HCT116 (cell line): Measurements from ENCODE around the gene PELO. TPM values are rescaled to one million over a fixed set of nuclear protein-coding genes. Genes with fewer than 3 reads are reported as not detected.
A peak's percentile ranks its signal among the peaks of the same experiment; 100 is the strongest.

Source experiments
- ATAC-seq: fragments of 200-7000 bp; cut with Tn5 transposase; 2 replicates; pipeline ENCODE4 v1.9.1; 2020; ENCODE audit warnings: mild to moderate bottlenecking, moderate library complexity
- BruUV-seq: library from RNA; stranded (reverse); fragments of 400-500 nt; replicated peaks from 2 replicates; lab custom pipeline; 2021; lab: Mats Ljungman, UMichigan
- CTCF ChIA-PET: fragments of 300-600 bp; sonication (Branson Sonifier 250); formaldehyde crosslinking; loops from one replicate; lab custom pipeline; 2021; ENCODE audit warnings: antibody characterized with exemption; lab: Charles Lee
- POLR2A ChIA-PET: fragments of 300-600, 350-600 bp; sonication (Branson Sonifier 250); formaldehyde crosslinking; loops from one replicate; lab custom pipeline; 2021; ENCODE audit warnings: antibody characterized with exemption; lab: Charles Lee
- RAD21 ChIA-PET, 2 experiments: fragments of 300-600 bp; sonication (Branson Sonifier 250); formaldehyde crosslinking; loops; one replicate each; lab custom pipeline; 2023; ENCODE audit warnings: low total read pairs in 2 of 2; ENCODE audit not compliant: uncharacterized antibody in 2 of 2, unreplicated experiment in 2 of 2, low non-redundant PET in 1 of 2; lab: Charles Lee
- DNase-seq: peaks from one replicate; pipeline ENCODE4 v3.0.0-alpha.2; 2010; ENCODE audit warnings: low read depth, low spot score
- H2AFZ ChIP-seq: fragments of 200-600 bp; shearing (Covaris generic), sonication (generic); 2 replicates; pipeline ENCODE4 v1.6.1; 2017; ENCODE audit warnings: low read depth, mixed run types, mixed read lengths, antibody characterized with exemption, low read length; ENCODE audit not compliant: poor library complexity, severe bottlenecking
- H3K27ac ChIP-seq: 2 replicates; pipeline ENCODE4 v1.5.1; 2012; ENCODE audit warnings: low read depth, low read length
- H3K27me3 ChIP-seq: fragments of 200-600 bp; sonication (generic); 2 replicates; pipeline ENCODE4 v1.6.1; 2016; ENCODE audit warnings: mixed run types, low read length, mixed read lengths; ENCODE audit not compliant: insufficient read depth
- H3K36me3 ChIP-seq, 2 experiments: fragments of 200-500 bp in 1 of 2; fragments of 200-600 bp in 1 of 2; sonication (Bioruptor generic) in 1 of 2; sonication (generic) in 1 of 2; 2 replicates each; pipeline versions ENCODE4 v1.5.1 to v1.6.1; 2014 to 2016; ENCODE audit warnings: low read length in 2 of 2, inconsistent platforms in 1 of 2, mixed read lengths in 1 of 2, mixed run types in 1 of 2; ENCODE audit not compliant: insufficient read depth in 2 of 2, control insufficient read depth in 1 of 2
- H3K4me1 ChIP-seq, 2 experiments: fragments of 200-600 bp in 1 of 2; sonication (generic) in 1 of 2; 2 replicates each; pipeline versions ENCODE4 v1.5.1 to v1.6.1; 2012 to 2017; ENCODE audit warnings: low read length in 2 of 2, inconsistent platforms in 1 of 2, mild to moderate bottlenecking in 1 of 2, mixed read lengths in 1 of 2, mixed run types in 1 of 2, moderate library complexity in 1 of 2; ENCODE audit not compliant: insufficient read depth in 2 of 2, control insufficient read depth in 1 of 2
- H3K4me2 ChIP-seq: fragments of 200-600 bp; sonication (generic); 2 replicates; pipeline ENCODE4 v1.6.1; 2017; ENCODE audit warnings: mixed run types, low read length, mixed read lengths
- H3K4me3 ChIP-seq, 2 experiments: fragments of 200-600 bp in 1 of 2; sonication (generic) in 1 of 2; replicated peaks in 1 of 2; 2 replicates each; pipeline ENCODE4 v1.5.1; 2011 to 2016; ENCODE audit warnings: low read length in 2 of 2, control low read depth in 1 of 2, low read depth in 1 of 2, mild to moderate bottlenecking in 1 of 2, mixed read lengths in 1 of 2, mixed run types in 1 of 2
- H3K79me2 ChIP-seq: fragments of 200-600 bp; sonication (generic); 2 replicates; pipeline ENCODE4 v1.6.1; 2017; ENCODE audit warnings: mild to moderate bottlenecking, mixed run types, low read length, moderate library complexity, mixed read lengths; ENCODE audit not compliant: insufficient read depth
- H3K9ac ChIP-seq: fragments of 200-600 bp; sonication (generic); 2 replicates; pipeline ENCODE4 v1.6.1; 2016; ENCODE audit warnings: low read length, mixed read lengths
- H3K9me2 ChIP-seq: fragments of 200-600 bp; sonication (generic), shearing (Covaris generic); 2 replicates; pipeline ENCODE4 v1.6.1; 2017; ENCODE audit warnings: mixed run types, mild to moderate bottlenecking, moderate library complexity; ENCODE audit not compliant: insufficient read depth
- H3K9me3 ChIP-seq, 2 experiments: fragments of 200-500 bp in 1 of 2; fragments of 200-600 bp in 1 of 2; sonication (Bioruptor generic) in 1 of 2; sonication (generic) in 1 of 2; 2 replicates each; pipeline ENCODE4 v1.6.1; 2014 to 2017; ENCODE audit warnings: low read length in 2 of 2, mixed read lengths in 2 of 2, inconsistent platforms in 1 of 2, low read depth in 1 of 2, mild to moderate bottlenecking in 1 of 2, mixed run types in 1 of 2, moderate library complexity in 1 of 2; ENCODE audit not compliant: control insufficient read depth in 1 of 2, insufficient read depth in 1 of 2
- H4K20me1 ChIP-seq: fragments of 200-600 bp; sonication (generic), shearing (Covaris generic); 2 replicates; pipeline ENCODE4 v1.6.1; 2017; ENCODE audit warnings: mixed run types, mild to moderate bottlenecking, moderate library complexity; ENCODE audit not compliant: insufficient read depth
- CBX3 ChIP-seq: IDR thresholded peaks from 2 replicates; pipeline ENCODE4 v1.6.1; 2012; ENCODE audit warnings: low read depth
- CEBPB ChIP-seq: IDR thresholded peaks from 2 replicates; pipeline ENCODE4 v1.6.1; 2012; ENCODE audit warnings: low read depth
- EGR1 ChIP-seq: IDR thresholded peaks from 2 replicates; pipeline ENCODE4 v1.6.1; 2012; ENCODE audit warnings: low read depth
- ELF1 ChIP-seq: IDR thresholded peaks from 2 replicates; pipeline ENCODE4 v1.6.1; 2012; ENCODE audit warnings: low read depth, borderline replicate concordance
- EZH2 ChIP-seq: fragments of 200-600 bp; sonication (generic); IDR thresholded peaks from 2 replicates; pipeline ENCODE4 v1.6.1; 2017; ENCODE audit warnings: antibody characterized with exemption, mixed run types
- EZH2phosphoT487 ChIP-seq: fragments of 200-600 bp; IDR thresholded peaks from 2 replicates; pipeline ENCODE4 v1.6.1; 2018; ENCODE audit warnings: antibody characterized with exemption, borderline replicate concordance
- FOSL1 ChIP-seq: IDR thresholded peaks from 2 replicates; pipeline ENCODE4 v1.6.1; 2012; ENCODE audit warnings: low read depth
- JUND ChIP-seq: IDR thresholded peaks from 2 replicates; pipeline ENCODE4 v1.6.1; 2012
- POLR2A ChIP-seq: IDR thresholded peaks from 2 replicates; pipeline ENCODE4 v1.7.0; 2011; ENCODE audit warnings: borderline replicate concordance; ENCODE audit not compliant: insufficient read depth, insufficient read length; ENCODE audit errors: extremely low read depth
- POLR2AphosphoS5 ChIP-seq: IDR thresholded peaks from 2 replicates; pipeline ENCODE4 v1.6.1; 2011; ENCODE audit warnings: mild to moderate bottlenecking, low read depth, low read length, moderate library complexity
- RAD21 ChIP-seq: IDR thresholded peaks from 2 replicates; pipeline ENCODE4 v1.6.1; 2012; ENCODE audit warnings: low read depth, mild to moderate bottlenecking
- SIN3A ChIP-seq: IDR thresholded peaks from 2 replicates; pipeline ENCODE4 v1.6.1; 2012; ENCODE audit warnings: low read depth
- SP1 ChIP-seq: IDR thresholded peaks from 2 replicates; pipeline ENCODE4 v1.6.1; 2012; ENCODE audit warnings: low read depth
- SRF ChIP-seq: IDR thresholded peaks from 2 replicates; pipeline ENCODE4 v1.6.1; 2012; ENCODE audit warnings: low read depth
- TCF7L2 ChIP-seq: IDR thresholded peaks from 2 replicates; pipeline ENCODE4 v1.7.0; 2011; ENCODE audit warnings: borderline replicate concordance, inconsistent platforms; ENCODE audit not compliant: insufficient read depth, insufficient read length; ENCODE audit errors: extremely low read depth
- ZFX ChIP-seq: fragments of 450-650 bp; IDR thresholded peaks from 2 replicates; pipeline ENCODE4 v1.6.1; 2017
- ZNF274 ChIP-seq: fragments of 200-500 bp; sonication (Bioruptor generic); IDR thresholded peaks from 2 replicates; pipeline ENCODE4 v1.6.1; 2014; ENCODE audit warnings: mild to moderate bottlenecking, low read depth, low read length, inconsistent platforms
- intact Hi-C: fragments of 100-400 bp; cut with micrococcal nuclease; formaldehyde crosslinking; loops from 2 replicates; pipeline ENCODE4 v1.10.0; 2022
- total RNA-seq: library from RNA; stranded (reverse); gene quantifications from one replicate; pipeline ENCODE4 v1.2.1, GENCODE V29; 2021; ENCODE audit not compliant: unreplicated experiment
- TF ChIP-seq, protein P1 (sequence below): IDR thresholded peaks from 2 replicates; pipeline ENCODE4 v1.6.1; 2011; ENCODE audit warnings: mild to moderate bottlenecking, low read length, moderate library complexity; ENCODE audit not compliant: insufficient replicate concordance; ENCODE audit errors: extremely low read depth
- TF ChIP-seq, protein P2 (sequence below): IDR thresholded peaks from 2 replicates; pipeline ENCODE4 v1.6.1; 2012
- TF ChIP-seq, protein P3 (sequence below): IDR thresholded peaks from 2 replicates; pipeline ENCODE4 v1.6.1; 2012; ENCODE audit warnings: low read depth
- TF ChIP-seq, protein P4 (sequence below): IDR thresholded peaks from 2 replicates; pipeline ENCODE4 v1.6.1; 2012

The PELO gene
- total RNA-seq, 1 experiment from 2014 or later: 16.5 TPM

DNA sequence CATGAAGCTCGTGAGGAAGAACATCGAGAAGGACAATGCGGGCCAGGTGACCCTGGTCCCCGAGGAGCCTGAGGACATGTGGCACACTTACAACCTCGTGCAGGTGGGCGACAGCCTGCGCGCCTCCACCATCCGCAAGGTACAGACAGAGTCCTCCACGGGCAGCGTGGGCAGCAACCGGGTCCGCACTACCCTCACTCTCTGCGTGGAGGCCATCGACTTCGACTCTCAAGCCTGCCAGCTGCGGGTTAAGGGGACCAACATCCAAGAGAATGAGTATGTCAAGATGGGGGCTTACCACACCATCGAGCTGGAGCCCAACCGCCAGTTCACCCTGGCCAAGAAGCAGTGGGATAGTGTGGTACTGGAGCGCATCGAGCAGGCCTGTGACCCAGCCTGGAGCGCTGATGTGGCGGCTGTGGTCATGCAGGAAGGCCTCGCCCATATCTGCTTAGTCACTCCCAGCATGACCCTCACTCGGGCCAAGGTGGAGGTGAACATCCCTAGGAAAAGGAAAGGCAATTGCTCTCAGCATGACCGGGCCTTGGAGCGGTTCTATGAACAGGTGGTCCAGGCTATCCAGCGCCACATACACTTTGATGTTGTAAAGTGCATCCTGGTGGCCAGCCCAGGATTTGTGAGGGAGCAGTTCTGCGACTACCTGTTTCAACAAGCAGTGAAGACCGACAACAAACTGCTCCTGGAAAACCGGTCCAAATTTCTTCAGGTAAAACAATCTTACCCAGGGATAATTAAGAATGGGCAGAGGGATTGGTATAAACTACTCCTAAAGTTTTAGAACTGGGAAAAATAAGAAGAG is 12.9 kb downstream of the PELO start:
- intact Hi-C loops: loop anchor here (1.0 kb wide), 1 partner anchor 187 kb away; no protein-coding TSS in a partner anchor
- peak overlapping the region; percentile 96 for H3K9ac ChIP-seq
- ATAC-seq: peak; percentile 73
- H3K4me2 ChIP-seq: peak overlapping the region; percentile 98
- H3K9me3 ChIP-seq: no peaks in the 10 kb centered on the region
- H3K27ac ChIP-seq: peak overlapping the region; percentile 85
- CTCF ChIA-PET: interaction anchor here (2.0 kb wide), 1 partner anchor 115 kb away, joined by 15 read pairs; no protein-coding TSS in a partner anchor
- H3K27me3 ChIP-seq: no peaks in the 10 kb centered on the region
- H2AFZ ChIP-seq: no peak overlapping the region
- H3K36me3 ChIP-seq: peaks cover 16 to 29% of the 10 kb centered on the region in 2 experiments
- peaks cover 47% of the 10 kb centered on the region for H3K79me2 ChIP-seq
- DNase-seq: no peak
- TSS peak; percentile 63 for BruUV-seq
- RAD21 ChIA-PET: no interaction called here
- peak overlapping the region; percentile 89 to 93 for H3K4me3 ChIP-seq
- POLR2A ChIA-PET: interaction anchor here (1.6 kb wide), 1 partner anchor 13 kb away, joined by 7 read pairs; the partner anchor contains the start of genes ITGA1 and PELO
- no peaks in the 10 kb centered on the region for H3K9me2 ChIP-seq
- H4K20me1 ChIP-seq: peaks cover 4% of the 10 kb centered on the region; the same call in 1 of the 2 replicates
- peaks cover 6 to 27% of the 10 kb centered on the region in 2 experiments; a peak in 3 of 4 replicates for H3K4me1 ChIP-seq
- TF ChIP-seq FOSL1 (no peak), SP1 (no peak), CBX3 (no peak), EZH2phosphoT487 (no peak), RAD21 (no peak), TCF7L2 (peak; percentile 59), SIN3A (0 out of 2 replicates have a peak, but pooled peaks have one; percentile 22), CEBPB (no peak), JUND (no peak), EGR1 (no peak), POLR2AphosphoS5 (peak; percentile 39; the same call in 1 of the 2 replicates), SRF (no peak), POLR2A (no peak), ZNF274 (no peak), ELF1 (no peak), EZH2 (no peak), ZFX (peak; percentile 82)
- TF ChIP-seq, protein P1, sequence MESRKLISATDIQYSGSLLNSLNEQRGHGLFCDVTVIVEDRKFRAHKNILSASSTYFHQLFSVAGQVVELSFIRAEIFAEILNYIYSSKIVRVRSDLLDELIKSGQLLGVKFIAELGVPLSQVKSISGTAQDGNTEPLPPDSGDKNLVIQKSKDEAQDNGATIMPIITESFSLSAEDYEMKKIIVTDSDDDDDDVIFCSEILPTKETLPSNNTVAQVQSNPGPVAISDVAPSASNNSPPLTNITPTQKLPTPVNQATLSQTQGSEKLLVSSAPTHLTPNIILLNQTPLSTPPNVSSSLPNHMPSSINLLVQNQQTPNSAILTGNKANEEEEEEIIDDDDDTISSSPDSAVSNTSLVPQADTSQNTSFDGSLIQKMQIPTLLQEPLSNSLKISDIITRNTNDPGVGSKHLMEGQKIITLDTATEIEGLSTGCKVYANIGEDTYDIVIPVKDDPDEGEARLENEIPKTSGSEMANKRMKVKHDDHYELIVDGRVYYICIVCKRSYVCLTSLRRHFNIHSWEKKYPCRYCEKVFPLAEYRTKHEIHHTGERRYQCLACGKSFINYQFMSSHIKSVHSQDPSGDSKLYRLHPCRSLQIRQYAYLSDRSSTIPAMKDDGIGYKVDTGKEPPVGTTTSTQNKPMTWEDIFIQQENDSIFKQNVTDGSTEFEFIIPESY: no peak
- TF ChIP-seq, protein P2, sequence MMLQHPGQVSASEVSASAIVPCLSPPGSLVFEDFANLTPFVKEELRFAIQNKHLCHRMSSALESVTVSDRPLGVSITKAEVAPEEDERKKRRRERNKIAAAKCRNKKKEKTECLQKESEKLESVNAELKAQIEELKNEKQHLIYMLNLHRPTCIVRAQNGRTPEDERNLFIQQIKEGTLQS: no peak
- TF ChIP-seq, protein P3, sequence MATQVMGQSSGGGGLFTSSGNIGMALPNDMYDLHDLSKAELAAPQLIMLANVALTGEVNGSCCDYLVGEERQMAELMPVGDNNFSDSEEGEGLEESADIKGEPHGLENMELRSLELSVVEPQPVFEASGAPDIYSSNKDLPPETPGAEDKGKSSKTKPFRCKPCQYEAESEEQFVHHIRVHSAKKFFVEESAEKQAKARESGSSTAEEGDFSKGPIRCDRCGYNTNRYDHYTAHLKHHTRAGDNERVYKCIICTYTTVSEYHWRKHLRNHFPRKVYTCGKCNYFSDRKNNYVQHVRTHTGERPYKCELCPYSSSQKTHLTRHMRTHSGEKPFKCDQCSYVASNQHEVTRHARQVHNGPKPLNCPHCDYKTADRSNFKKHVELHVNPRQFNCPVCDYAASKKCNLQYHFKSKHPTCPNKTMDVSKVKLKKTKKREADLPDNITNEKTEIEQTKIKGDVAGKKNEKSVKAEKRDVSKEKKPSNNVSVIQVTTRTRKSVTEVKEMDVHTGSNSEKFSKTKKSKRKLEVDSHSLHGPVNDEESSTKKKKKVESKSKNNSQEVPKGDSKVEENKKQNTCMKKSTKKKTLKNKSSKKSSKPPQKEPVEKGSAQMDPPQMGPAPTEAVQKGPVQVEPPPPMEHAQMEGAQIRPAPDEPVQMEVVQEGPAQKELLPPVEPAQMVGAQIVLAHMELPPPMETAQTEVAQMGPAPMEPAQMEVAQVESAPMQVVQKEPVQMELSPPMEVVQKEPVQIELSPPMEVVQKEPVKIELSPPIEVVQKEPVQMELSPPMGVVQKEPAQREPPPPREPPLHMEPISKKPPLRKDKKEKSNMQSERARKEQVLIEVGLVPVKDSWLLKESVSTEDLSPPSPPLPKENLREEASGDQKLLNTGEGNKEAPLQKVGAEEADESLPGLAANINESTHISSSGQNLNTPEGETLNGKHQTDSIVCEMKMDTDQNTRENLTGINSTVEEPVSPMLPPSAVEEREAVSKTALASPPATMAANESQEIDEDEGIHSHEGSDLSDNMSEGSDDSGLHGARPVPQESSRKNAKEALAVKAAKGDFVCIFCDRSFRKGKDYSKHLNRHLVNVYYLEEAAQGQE: no peak
- TF ChIP-seq, protein P4, sequence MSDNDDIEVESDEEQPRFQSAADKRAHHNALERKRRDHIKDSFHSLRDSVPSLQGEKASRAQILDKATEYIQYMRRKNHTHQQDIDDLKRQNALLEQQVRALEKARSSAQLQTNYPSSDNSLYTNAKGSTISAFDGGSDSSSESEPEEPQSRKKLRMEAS: peak; percentile 40; the same call in 1 of the 2 replicates
